Omental fat pad (tissue), 4 donors: ENCODE measurements around the gene KLHL28. TPM values are rescaled to one million over a fixed set of nuclear protein-coding genes. Genes with fewer than 3 reads are reported as not detected.

Experiments used
- ATAC-seq: fragments of 150-250 bp; one replicate; pipeline ENCODE4 v1.9.1; 2016; ENCODE audit warnings: mild to moderate bottlenecking, moderate library complexity; ENCODE audit not compliant: low FRiP score
- DNase-seq: peaks from one replicate; pipeline ENCODE4 v3.0.0-alpha.2; 2019; ENCODE audit warnings: low spot score
- total RNA-seq, 4 donors: library from RNA; depleted of rRNA; stranded (reverse); fragments of >200 nt; gene quantifications; one replicate each; pipeline ENCODE4 v1.1.0, GENCODE V29; 2016
- TF ChIP-seq, protein P1 (sequence below), 3 donors: fragments of 450-650 bp; IDR thresholded peaks; one replicate each; pipeline ENCODE4 v1.5.1; 2016 to 2017; ENCODE audit warnings: antibody characterized with exemption in 3 of 3, mild to moderate bottlenecking in 3 of 3, moderate library complexity in 2 of 3

Gene KLHL28
- total RNA-seq, 4 donors from 2014 or later = 7.9 to 11.5 (median 10.2) TPM

DNA sequence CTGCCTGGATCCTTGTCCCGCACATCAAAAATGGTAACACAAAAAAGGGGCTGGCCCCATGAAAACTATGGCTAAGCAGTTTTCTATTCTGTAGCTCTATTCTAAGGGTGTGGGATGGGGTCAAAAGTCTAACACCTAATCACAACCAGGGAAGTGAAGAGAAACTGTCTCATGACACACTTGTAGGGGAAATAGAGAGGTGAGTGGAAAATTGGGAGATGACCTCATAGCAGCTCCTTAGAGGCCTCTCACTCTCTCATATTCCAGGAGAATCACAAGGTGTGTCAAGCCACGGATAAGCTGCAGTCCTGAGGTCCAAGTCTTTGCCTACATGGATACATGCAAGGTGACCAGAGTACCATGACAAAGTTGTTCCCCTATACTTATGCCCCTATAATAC is 10.7 kb downstream of the KLHL28 start:
- ATAC-seq = no peak
- TF ChIP-seq, protein P1, sequence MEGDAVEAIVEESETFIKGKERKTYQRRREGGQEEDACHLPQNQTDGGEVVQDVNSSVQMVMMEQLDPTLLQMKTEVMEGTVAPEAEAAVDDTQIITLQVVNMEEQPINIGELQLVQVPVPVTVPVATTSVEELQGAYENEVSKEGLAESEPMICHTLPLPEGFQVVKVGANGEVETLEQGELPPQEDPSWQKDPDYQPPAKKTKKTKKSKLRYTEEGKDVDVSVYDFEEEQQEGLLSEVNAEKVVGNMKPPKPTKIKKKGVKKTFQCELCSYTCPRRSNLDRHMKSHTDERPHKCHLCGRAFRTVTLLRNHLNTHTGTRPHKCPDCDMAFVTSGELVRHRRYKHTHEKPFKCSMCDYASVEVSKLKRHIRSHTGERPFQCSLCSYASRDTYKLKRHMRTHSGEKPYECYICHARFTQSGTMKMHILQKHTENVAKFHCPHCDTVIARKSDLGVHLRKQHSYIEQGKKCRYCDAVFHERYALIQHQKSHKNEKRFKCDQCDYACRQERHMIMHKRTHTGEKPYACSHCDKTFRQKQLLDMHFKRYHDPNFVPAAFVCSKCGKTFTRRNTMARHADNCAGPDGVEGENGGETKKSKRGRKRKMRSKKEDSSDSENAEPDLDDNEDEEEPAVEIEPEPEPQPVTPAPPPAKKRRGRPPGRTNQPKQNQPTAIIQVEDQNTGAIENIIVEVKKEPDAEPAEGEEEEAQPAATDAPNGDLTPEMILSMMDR (IDR thresholded peaks at IDR 0.05) = no peak
- no peak for DNase-seq

DNA sequence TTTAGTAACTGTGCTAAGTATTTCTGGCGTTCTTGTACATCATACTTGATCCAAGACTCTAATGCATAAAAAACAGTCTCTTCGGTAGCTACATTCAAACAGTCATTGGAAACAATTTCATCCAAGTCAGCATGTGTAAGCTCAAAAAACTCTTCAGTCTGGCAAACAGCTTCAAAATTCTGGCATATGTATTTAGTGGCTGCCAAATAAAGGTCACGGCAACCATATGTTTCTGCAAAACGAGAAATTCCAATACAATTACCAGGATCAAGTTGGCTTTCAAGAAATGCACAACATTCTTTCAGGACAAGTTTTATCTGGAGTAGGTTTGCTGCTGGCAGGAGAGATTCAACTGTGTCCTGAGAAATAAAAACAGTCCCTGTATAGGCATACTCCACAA is 16.5 kb downstream of the KLHL28 start:
- no peak for DNase-seq
- TF ChIP-seq, protein P1 (IDR thresholded peaks at IDR 0.05) = no peak
- no peak for ATAC-seq

DNA sequence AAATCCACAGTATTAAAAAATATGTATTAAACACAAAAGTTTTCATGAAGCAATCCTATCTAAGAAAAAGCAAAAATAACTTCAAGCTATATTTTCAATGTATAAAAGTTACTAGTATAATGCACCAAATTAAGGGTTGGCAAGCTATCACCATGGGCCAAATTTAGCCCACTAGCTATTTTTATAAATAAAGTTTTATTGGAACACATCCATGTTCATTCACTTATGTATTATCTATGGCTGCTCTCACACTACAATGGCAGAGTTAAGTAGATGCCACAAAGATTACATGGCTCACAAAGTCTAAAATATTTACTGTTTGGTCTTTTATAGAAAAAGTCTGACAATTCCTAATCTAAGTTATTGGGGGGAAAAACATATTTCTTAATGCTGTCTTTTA is 17.6 kb downstream of the KLHL28 start:
- no peak for DNase-seq
- TF ChIP-seq, protein P1 (IDR thresholded peaks at IDR 0.05) = no peak
- ATAC-seq = no peak

DNA sequence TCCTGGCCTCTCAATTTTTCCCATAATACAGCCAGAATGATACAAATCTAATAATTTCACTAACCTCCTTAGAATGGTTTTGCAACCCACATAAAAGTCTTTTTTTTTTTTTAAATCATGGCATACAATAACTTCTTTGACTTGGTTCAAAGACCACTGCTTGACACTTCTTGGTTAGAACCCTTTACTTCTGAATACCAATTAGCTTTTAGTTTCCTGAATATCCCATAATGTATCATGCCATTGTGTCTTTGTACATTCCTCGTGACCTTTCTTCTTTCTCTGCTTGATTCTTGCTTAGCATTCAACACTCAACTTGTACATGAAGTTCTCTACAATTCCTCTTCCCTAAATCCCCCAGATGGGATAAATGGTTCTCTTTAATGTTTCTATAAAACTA is 19.3 kb downstream of the KLHL28 start:
- DNase-seq = no peak
- TF ChIP-seq, protein P1 (IDR thresholded peaks at IDR 0.05) = no peak
- ATAC-seq = no peak

DNA sequence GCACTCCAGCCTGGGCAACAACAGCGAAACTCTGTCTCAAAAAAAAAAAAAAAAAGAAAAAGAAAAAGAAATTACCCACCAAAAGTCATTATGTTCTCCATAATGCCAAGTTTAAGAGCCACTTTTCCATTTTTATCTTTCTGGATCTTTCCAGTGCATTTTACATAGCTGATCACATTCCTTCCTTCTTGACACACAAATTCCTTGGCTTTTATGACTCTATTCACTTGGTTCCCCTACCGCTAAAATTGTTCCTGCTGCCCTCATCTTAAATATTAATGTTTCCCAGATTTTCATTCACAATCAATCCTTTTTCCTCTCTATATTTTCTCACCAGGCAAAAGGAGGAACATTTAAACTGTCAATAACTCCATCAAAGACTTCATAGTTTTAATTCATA is 20.2 kb downstream of the KLHL28 start:
- DNase-seq (no peak), ATAC-seq (no peak)
- TF ChIP-seq, protein P1 (IDR thresholded peaks at IDR 0.05) = no peak

DNA sequence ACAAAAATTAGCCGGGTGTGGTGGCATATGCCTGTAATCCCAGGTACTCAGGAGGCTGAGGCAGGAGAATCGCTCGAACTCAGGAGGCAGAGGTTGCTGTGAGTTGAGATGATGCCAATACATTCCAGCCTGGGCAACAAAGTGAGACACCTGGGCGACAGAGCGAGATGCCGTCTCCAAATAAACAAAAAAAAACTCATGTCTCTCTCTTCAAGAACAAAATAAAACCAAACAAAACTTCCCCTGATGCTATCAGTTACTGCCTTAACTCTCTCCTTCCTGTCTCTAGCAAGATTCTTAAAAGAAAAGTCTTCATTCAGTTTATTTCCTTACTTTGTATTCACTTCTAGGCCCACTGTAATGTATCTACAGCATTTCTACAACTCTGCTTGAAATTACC is 20.8 kb downstream of the KLHL28 start:
- no peak for ATAC-seq
- TF ChIP-seq, protein P1 (IDR thresholded peaks at IDR 0.05) = no peak
- DNase-seq = no peak

DNA sequence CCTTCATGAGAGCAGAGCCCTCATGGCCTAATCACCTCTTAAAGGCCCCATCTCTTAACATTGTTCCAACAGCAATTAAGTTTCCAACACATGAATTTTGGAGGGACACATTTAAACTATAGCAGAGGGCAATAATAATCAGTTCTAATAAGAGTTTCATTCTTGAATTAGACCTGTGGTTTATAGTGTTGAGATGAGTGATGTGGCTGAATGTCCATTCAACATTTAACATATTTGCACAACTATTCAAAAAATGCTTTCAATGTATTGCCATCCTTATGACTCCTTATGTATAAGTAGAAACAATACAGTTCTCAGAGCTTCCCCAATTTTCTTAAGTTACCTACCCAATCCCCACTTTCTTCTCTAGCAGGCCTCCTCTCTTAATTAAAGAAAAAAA is 21.5 kb downstream of the KLHL28 start:
- ATAC-seq = no peak
- TF ChIP-seq, protein P1 (IDR thresholded peaks at IDR 0.05) = no peak
- no peak for DNase-seq
